ENCODE data around the gene HDAC4.

Gene HDAC4

GRCh38 chr2:239294571-239295054 lies 106.2 kb downstream of the HDAC4 start:
- in situ Hi-C loops (cut with HindIII; ENCODE audit: low pct_unique_long_range_greater_than_20kb, low sequenced_read_pairs) = no loop called here
- no peak for DNase-seq (ENCODE audit: low read depth in 1 of 2, low spot score in 1 of 2)
- no peak for TF ChIP-seq JUND (IDR thresholded peaks at IDR 0.05; ENCODE audit: low read depth)

GRCh38 chr2:239293775-239294430 lies 106.9 kb downstream of the HDAC4 start:
- in situ Hi-C loops (cut with HindIII; ENCODE audit: low pct_unique_long_range_greater_than_20kb, low sequenced_read_pairs) = no loop called here
- no peak for DNase-seq (ENCODE audit: low read depth in 1 of 2, low spot score in 1 of 2)
- no peak for TF ChIP-seq JUND (IDR thresholded peaks at IDR 0.05; ENCODE audit: low read depth)

- no peak for DNase-seq (ENCODE audit: low read depth in 1 of 2, low spot score in 1 of 2)
- in situ Hi-C loops (cut with HindIII; ENCODE audit: low pct_unique_long_range_greater_than_20kb, low sequenced_read_pairs) = no loop called here
- no peak for TF ChIP-seq JUND (IDR thresholded peaks at IDR 0.05; ENCODE audit: low read depth)
Measured at GRCh38 chr2:239292959-239293774, 107.7 kb downstream of the HDAC4 start.

DNA sequence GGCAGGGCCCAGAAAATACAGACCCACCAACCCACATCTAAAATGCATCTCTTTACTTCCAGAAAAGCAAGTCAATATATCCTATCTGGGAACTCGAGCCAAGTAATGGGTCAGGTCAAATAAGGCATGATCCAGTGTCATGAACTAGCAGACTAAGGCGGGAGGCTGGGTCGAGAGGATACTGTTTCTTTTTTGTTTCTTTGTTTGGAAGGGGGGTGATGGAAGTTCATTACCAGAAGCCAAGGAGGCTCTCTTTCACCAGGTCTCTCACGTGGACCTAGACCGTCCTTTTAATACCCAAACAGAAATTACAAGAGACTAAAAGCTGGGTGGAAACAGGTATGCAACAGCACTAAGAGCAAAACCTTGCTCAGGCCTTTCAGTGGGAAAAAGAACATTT lies 108.3 kb downstream of the HDAC4 start:
- DNase-seq (ENCODE audit: low read depth in 1 of 2, low spot score in 1 of 2) = no peak
- in situ Hi-C loops (cut with HindIII; ENCODE audit: low pct_unique_long_range_greater_than_20kb, low sequenced_read_pairs) = no loop called here
- no peak for TF ChIP-seq JUND (IDR thresholded peaks at IDR 0.05; ENCODE audit: low read depth)

DNA sequence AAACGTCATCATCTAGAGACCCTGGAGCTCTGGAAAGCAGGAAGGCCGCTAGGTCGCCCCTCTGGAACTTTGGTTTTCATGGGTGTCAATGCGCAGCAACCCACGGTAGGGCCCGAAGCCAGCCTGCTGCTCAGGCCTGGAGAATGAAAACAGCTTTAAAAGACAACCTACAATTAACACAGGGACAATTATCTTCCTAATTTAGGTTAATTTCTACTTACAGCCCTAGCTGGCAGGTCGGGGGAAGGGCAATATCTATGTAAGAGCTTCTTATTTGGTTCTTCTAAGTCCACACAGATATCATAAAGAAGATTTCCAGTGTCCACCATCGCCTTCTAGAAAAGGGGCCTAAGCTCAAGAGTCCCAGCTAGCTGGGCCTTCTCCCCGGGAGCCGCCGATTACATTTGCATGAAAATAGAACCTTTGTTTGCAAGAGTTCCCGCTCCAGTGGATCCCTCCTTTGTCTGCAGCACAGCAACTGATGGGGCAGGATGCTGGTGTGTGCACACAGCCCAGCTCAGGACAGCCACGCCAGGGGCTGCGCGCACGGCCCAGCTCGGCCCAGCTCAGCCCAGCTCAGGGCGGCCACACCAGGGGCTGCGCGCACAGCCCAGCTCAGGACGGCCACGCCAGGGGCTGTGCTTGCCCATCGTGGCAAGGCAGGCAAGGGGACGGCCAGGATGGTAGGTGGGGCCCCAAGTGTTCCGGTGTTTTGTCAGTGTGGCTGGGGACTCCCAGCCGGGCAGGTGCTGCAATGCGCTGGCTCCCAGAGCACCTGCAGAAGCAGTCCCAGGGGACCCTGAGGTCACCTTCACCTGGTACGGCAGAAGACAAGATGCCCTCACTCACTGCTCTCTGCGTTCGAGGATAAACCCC lies 109.1 kb downstream of the HDAC4 start:
- TF ChIP-seq JUND (IDR thresholded peaks at IDR 0.05; ENCODE audit: low read depth) = no peak
- DNase-seq (ENCODE audit: low read depth in 1 of 2, low spot score in 1 of 2) = no peak
- in situ Hi-C loops (cut with HindIII; ENCODE audit: low pct_unique_long_range_greater_than_20kb, low sequenced_read_pairs) = no loop called here

- TF ChIP-seq JUND (IDR thresholded peaks at IDR 0.05; ENCODE audit: low read depth) = no peak
- no peak for DNase-seq (ENCODE audit: low read depth in 1 of 2, low spot score in 1 of 2)
- in situ Hi-C loops (cut with HindIII; ENCODE audit: low pct_unique_long_range_greater_than_20kb, low sequenced_read_pairs) = no loop called here
Measured at GRCh38 chr2:239290618-239291474, 110.0 kb downstream of the HDAC4 start.

GRCh38 chr2:239289545-239289944 lies 111.3 kb downstream of the HDAC4 start:
- no peak for DNase-seq (ENCODE audit: low read depth in 1 of 2, low spot score in 1 of 2)
- no peak for TF ChIP-seq JUND (IDR thresholded peaks at IDR 0.05; ENCODE audit: low read depth)
- in situ Hi-C loops (cut with HindIII; ENCODE audit: low pct_unique_long_range_greater_than_20kb, low sequenced_read_pairs) = no loop called here

GRCh38 chr2:239288951-239289511 lies 111.8 kb downstream of the HDAC4 start:
- no peak for TF ChIP-seq JUND (IDR thresholded peaks at IDR 0.05; ENCODE audit: low read depth)
- no peak for DNase-seq (ENCODE audit: low read depth in 1 of 2, low spot score in 1 of 2)
- in situ Hi-C loops (cut with HindIII; ENCODE audit: low pct_unique_long_range_greater_than_20kb, low sequenced_read_pairs) = no loop called here

GRCh38 chr2:239288237-239288636 lies 112.6 kb downstream of the HDAC4 start:
- TF ChIP-seq JUND (IDR thresholded peaks at IDR 0.05; ENCODE audit: low read depth) = no peak
- no peak for DNase-seq (ENCODE audit: low read depth in 1 of 2, low spot score in 1 of 2)
- in situ Hi-C loops (cut with HindIII; ENCODE audit: low pct_unique_long_range_greater_than_20kb, low sequenced_read_pairs) = no loop called here

DNA sequence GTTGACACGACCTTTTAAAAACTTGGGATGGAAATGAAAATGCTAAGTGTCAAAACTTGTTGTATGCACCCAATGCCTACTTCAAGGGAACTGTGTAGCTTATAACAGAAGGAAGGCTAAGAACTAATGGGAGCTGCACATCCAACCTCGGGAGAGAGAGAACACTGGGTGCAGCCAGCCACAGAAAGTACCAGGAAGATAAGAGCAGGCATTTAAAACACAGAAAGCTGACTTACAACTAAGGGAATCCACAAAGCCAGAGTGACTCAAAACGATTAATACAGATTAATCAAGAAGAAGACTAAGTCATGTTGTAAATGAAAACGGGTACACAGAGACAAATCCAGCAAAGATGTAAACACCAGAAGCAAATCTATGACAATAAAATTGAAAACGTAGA lies 113.4 kb downstream of the HDAC4 start:
- DNase-seq (ENCODE audit: low read depth in 1 of 2, low spot score in 1 of 2) = no peak
- in situ Hi-C loops (cut with HindIII; ENCODE audit: low pct_unique_long_range_greater_than_20kb, low sequenced_read_pairs) = no loop called here

GRCh38 chr2:239286901-239287300 lies 113.9 kb downstream of the HDAC4 start:
- in situ Hi-C loops (cut with HindIII; ENCODE audit: low pct_unique_long_range_greater_than_20kb, low sequenced_read_pairs) = no loop called here
- no peak for TF ChIP-seq JUND (IDR thresholded peaks at IDR 0.05; ENCODE audit: low read depth)
- DNase-seq (ENCODE audit: low read depth in 1 of 2, low spot score in 1 of 2) = no peak

More for the DNA sequence above, 113.4 kb downstream of the HDAC4 start:
- no peak for TF ChIP-seq JUND (IDR thresholded peaks at IDR 0.05; ENCODE audit: low read depth)

DNA sequence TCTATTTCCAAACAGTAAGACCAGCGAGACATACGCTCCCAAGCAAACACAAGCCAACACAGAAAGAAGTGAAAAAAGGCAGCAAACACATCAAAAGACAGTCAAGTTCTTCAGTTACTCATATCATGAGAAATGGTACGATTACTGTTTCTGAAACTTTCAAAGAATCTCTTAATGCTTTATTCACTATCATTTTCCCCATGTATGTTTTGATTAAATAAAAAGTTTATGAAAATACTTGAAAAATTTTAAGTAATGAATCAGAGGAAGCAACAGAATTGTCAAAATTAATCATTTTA lies 114.9 kb downstream of the HDAC4 start:
- in situ Hi-C loops (cut with HindIII; ENCODE audit: low pct_unique_long_range_greater_than_20kb, low sequenced_read_pairs) = no loop called here
- no peak for TF ChIP-seq JUND (IDR thresholded peaks at IDR 0.05; ENCODE audit: low read depth)
- no peak for DNase-seq (ENCODE audit: low read depth in 1 of 2, low spot score in 1 of 2)
